ENCODE results near the gene PPARG. TPM values are rescaled to one million over a fixed set of nuclear protein-coding genes. Genes with fewer than 3 reads are reported as not detected.

Gene PPARG
- total and polyA plus RNA-seq, 2 experiments from 2014 or later: 0.15 to 0.42 TPM

- TF ChIP-seq ZNF462 (CRISPR knock-in tag; IDR thresholded peaks at IDR 0.05) (no peak), NANOG (IDR thresholded peaks at IDR 0.05; ENCODE audit: borderline replicate concordance) (no peak)
Measured at GRCh38 chr3:12280357-12280806, 8.5 kb upstream of the PPARG start (continued).

GRCh38 chr3:12284591-12284990 is 4.3 kb upstream of the PPARG start:
- Histone ChIP-seq H3K79me2 (replicated peaks; ENCODE audit: insufficient read depth) (no peaks in the 10 kb centered on the region), H3K9me2 (ENCODE audit: insufficient read depth) (no peaks in the 10 kb centered on the region), H3K27ac (ENCODE audit: low read depth) (no peak overlapping the region), H3F3A (replicated peaks; ENCODE audit: low read depth) (no peaks in the 10 kb centered on the region), H3K36me3 (ENCODE audit: insufficient read depth) (no peaks in the 10 kb centered on the region), H3K4me3 (no peak overlapping the region), H3K4me2 (no peak overlapping the region), H3K27me3 (ENCODE audit: insufficient read depth) (peaks cover 48% of the 10 kb centered on the region), H3K4me1 (ENCODE audit: insufficient read depth) (0 out of 2 replicates have a peak, but pooled peaks cover 4% of the 10 kb centered on the region), H4K20me1 (replicated peaks; ENCODE audit: insufficient read depth) (peaks cover 4% of the 10 kb centered on the region; the same call in 1 of the 2 replicates), H2AFZ (no peak overlapping the region)
- no peaks in the 10 kb centered on the region for H3K36me3 Mint-ChIP-seq (ENCODE audit: low read depth)
- DNase-seq (ENCODE audit: low spot score): no peak
- no peak overlapping the region for H3K27ac Mint-ChIP-seq
- H3K4me1 Mint-ChIP-seq: no peaks in the 10 kb centered on the region
- H3K9me3 Mint-ChIP-seq: no peaks in the 10 kb centered on the region
- H3K27me3 Mint-ChIP-seq (ENCODE audit: insufficient read depth, low read depth, poor library complexity): peaks cover 33% of the 10 kb centered on the region
- no peak overlapping the region for H3K4me3 Mint-ChIP-seq
- ATAC-seq: no peak
- TF ChIP-seq JUNB (IDR thresholded peaks at IDR 0.05; ENCODE audit: unreplicated experiment) (no peak), ZNF114 (CRISPR knock-in tag; IDR thresholded peaks at IDR 0.05) (no peak), NANOG (IDR thresholded peaks at IDR 0.05; ENCODE audit: borderline replicate concordance) (no peak), EZH2phosphoT487 (IDR thresholded peaks at IDR 0.05; ENCODE audit: unreplicated experiment) (no peak), CTCF (conservative IDR thresholded peaks at IDR 0.05; ENCODE audit: low read depth in 2 of 2) (no peak), CREB1 (CRISPR knock-in tag; IDR thresholded peaks at IDR 0.05; ENCODE audit: low read depth) (no peak), REST (IDR thresholded peaks at IDR 0.05; ENCODE audit: unreplicated experiment) (no peak), EZH2 (IDR thresholded peaks at IDR 0.05; ENCODE audit: low read depth, unreplicated experiment) (no peak)
